Measurements from ENCODE around the gene PIGZ. TPM values are rescaled to one million over a fixed set of nuclear protein-coding genes. Genes with fewer than 3 reads are reported as not detected.
A peak's percentile ranks its signal among the peaks of the same experiment; 100 is the strongest.

PIGZ gene
- total and polyA plus RNA-seq, 2 experiments from 2014 or later = 3.9 to 7.6 TPM

GRCh38 chr3:196970547-196971093 lies 2.0 kb upstream of the PIGZ start:
- Histone ChIP-seq H3K79me2 (ENCODE audit: insufficient read depth) (no peaks in the 10 kb centered on the region), H3K9me3 (ENCODE audit: low read depth) (no peaks in the 10 kb centered on the region), H3K27me3 (replicated peaks; ENCODE audit: insufficient read depth) (no peaks in the 10 kb centered on the region), H3K36me3 (ENCODE audit: low read depth) (no peaks in the 10 kb centered on the region), H4K20me1 (ENCODE audit: insufficient read depth) (no peaks in the 10 kb centered on the region), H3K9me2 (ENCODE audit: insufficient read depth) (no peaks in the 10 kb centered on the region), H2AFZ (no peak overlapping the region), H3F3A (ENCODE audit: insufficient read depth) (no peaks in the 10 kb centered on the region), H3K4me1 (ENCODE audit: insufficient read depth) (no peaks in the 10 kb centered on the region), H3K4me3 (no peak overlapping the region), H3K4me2 (ENCODE audit: unreplicated experiment) (no peak overlapping the region), H3K9ac (no peak overlapping the region), H3K27ac (no peak overlapping the region)
- no peak for TF ChIP-seq EZH2 (IDR thresholded peaks at IDR 0.05; ENCODE audit: insufficient read depth, poor library complexity, severe bottlenecking)
- TF ChIP-seq EZH2phosphoT487 (IDR thresholded peaks at IDR 0.05; ENCODE audit: insufficient read depth, low read depth) = no peak
- in situ Hi-C loops (cut with MboI) = no loop called here
- 83 to 87% methylated on average over 15 of the region's 15 CpGs for WGBS, 2 experiments (ENCODE audit: low coverage in 1 of 2, low lambda C conversion rate in 2 of 2, missing lambda C conversion rate in 2 of 2)
- DNase-seq = no peak

DNA sequence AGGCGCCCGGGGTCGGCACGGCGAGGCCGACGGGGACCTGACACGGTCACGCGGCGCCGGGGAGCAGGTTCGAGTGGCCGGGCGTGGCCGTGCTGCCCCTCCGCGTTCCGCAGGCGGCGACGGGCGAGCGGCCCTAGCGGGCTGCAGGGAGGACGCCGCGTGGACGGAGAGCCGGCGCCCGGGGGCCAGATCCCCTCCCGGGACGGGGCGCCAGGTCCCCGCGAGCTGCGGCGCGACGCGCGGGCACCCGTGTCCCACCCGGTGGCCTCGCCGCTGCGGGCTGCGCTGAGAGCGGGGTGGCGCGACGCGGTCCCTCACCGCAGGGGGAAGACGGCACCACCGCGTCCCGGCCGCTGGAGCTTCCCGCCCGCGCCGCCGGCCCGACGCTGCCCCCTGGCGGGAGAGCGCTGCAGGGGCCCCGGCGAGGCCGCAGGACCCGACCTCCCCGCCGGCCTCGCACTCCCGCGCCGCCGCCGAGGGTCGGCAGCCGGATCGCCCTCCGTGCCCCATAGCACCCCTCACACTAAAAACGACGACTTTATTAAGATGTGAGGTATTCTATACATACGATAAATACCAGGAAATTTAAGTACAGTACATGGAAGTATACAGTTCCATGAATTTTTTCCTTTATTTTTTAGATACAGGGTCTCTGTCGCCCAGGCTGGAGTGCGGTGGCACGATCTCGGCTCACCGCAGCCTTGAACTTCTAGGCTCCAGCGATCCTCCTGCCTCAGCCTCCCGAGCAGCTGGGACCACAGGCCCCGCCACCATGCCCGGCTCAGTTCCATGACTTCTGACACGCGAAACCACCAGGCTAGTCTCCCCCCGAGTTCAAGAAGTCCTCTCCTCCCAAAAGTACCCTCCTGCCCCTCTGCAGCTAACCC lies 1.3 kb upstream of the PIGZ start:
- H3K27me3 ChIP-seq (replicated peaks; ENCODE audit: insufficient read depth) = no peaks in the 10 kb centered on the region
- in situ Hi-C loops (cut with MboI) = no loop called here
- no peaks in the 10 kb centered on the region for H3K79me2 ChIP-seq (ENCODE audit: insufficient read depth)
- peak overlapping the region; percentile 94 for H2AFZ ChIP-seq
- H4K20me1 ChIP-seq (ENCODE audit: insufficient read depth) = no peaks in the 10 kb centered on the region
- no peak for TF ChIP-seq EZH2phosphoT487 (IDR thresholded peaks at IDR 0.05; ENCODE audit: insufficient read depth, low read depth)
- TF ChIP-seq EZH2 (IDR thresholded peaks at IDR 0.05; ENCODE audit: insufficient read depth, poor library complexity, severe bottlenecking) = no peak
- peak overlapping the region; percentile 90 for H3K4me3 ChIP-seq
- no peaks in the 10 kb centered on the region for H3K9me2 ChIP-seq (ENCODE audit: insufficient read depth)
- H3K4me2 ChIP-seq (ENCODE audit: unreplicated experiment) = peak overlapping the region; percentile 82
- H3K9me3 ChIP-seq (ENCODE audit: low read depth) = no peaks in the 10 kb centered on the region
- peak overlapping the region; percentile 59 for H3K9ac ChIP-seq
- H3K4me1 ChIP-seq (ENCODE audit: insufficient read depth) = no peaks in the 10 kb centered on the region
- WGBS, 2 experiments (ENCODE audit: low coverage in 1 of 2, low lambda C conversion rate in 2 of 2, missing lambda C conversion rate in 2 of 2) = 12 to 20% methylated on average over 41 to 68 of the region's 100 CpGs
- no peaks in the 10 kb centered on the region for H3K36me3 ChIP-seq (ENCODE audit: low read depth)
- H3F3A ChIP-seq (ENCODE audit: insufficient read depth) = no peaks in the 10 kb centered on the region
- no peak overlapping the region for H3K27ac ChIP-seq
- DNase-seq = peak; percentile 79

DNA sequence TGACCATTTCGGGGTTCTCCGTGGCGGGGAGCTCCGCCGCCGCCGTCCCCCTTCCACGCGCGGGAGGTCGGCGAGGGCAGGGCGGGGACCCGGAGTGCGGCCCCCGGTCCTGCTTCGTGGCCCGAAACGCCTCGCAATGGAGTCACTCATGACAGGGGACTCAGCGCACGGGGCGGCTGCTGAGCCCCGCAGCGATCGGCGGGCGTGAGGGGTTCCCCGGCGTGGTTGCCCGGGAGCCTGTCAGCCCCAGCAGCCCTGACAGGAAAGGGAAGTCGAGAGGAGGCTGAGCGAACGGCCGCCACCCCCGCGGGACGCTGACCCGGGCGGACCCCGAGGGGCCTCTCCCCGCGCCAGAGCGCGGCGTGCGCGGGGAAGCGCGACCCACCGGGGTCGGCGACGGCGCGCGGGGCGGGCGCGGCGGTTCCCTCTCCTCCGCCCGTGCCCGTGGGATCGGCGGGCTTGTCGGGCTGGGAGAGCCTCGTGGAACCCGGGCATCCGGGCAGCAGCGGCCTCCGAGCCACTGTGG lies 564 bp upstream of the PIGZ start:
- Histone ChIP-seq H3K79me2 (ENCODE audit: insufficient read depth) (no peaks in the 10 kb centered on the region), H3K4me2 (ENCODE audit: unreplicated experiment) (peak overlapping the region; percentile 82), H3K36me3 (ENCODE audit: low read depth) (no peaks in the 10 kb centered on the region), H3F3A (ENCODE audit: insufficient read depth) (no peaks in the 10 kb centered on the region), H3K9me3 (ENCODE audit: low read depth) (no peaks in the 10 kb centered on the region), H4K20me1 (ENCODE audit: insufficient read depth) (no peaks in the 10 kb centered on the region), H3K4me3 (peak overlapping the region; percentile 90), H3K27ac (no peak overlapping the region), H3K9me2 (ENCODE audit: insufficient read depth) (no peaks in the 10 kb centered on the region), H3K27me3 (replicated peaks; ENCODE audit: insufficient read depth) (no peaks in the 10 kb centered on the region), H3K9ac (peak overlapping the region; percentile 59), H3K4me1 (ENCODE audit: insufficient read depth) (no peaks in the 10 kb centered on the region), H2AFZ (peak overlapping the region; percentile 94)
- WGBS, 2 experiments (ENCODE audit: low coverage in 1 of 2, low lambda C conversion rate in 2 of 2, missing lambda C conversion rate in 2 of 2) = 1% methylated on average over 52 to 70 of the region's 72 CpGs
- no peak for TF ChIP-seq EZH2 (IDR thresholded peaks at IDR 0.05; ENCODE audit: insufficient read depth, poor library complexity, severe bottlenecking)
- no peak for TF ChIP-seq EZH2phosphoT487 (IDR thresholded peaks at IDR 0.05; ENCODE audit: insufficient read depth, low read depth)
- DNase-seq = peak; percentile 59
- in situ Hi-C loops (cut with MboI) = no loop called here

- in situ Hi-C loops (cut with MboI) = no loop called here
- WGBS, 2 experiments (ENCODE audit: low coverage in 1 of 2, low lambda C conversion rate in 2 of 2, missing lambda C conversion rate in 2 of 2) = 82% methylated on average over 35 of the region's 35 CpGs
- no peaks in the 10 kb centered on the region for H3K79me2 ChIP-seq (ENCODE audit: insufficient read depth)
- peak overlapping the region; percentile 90 for H3K4me3 ChIP-seq
- H4K20me1 ChIP-seq (ENCODE audit: insufficient read depth) = no peaks in the 10 kb centered on the region
- peak overlapping the region; percentile 74 for H3K9ac ChIP-seq
- H3K4me1 ChIP-seq (ENCODE audit: insufficient read depth) = no peaks in the 10 kb centered on the region
- no peaks in the 10 kb centered on the region for H3K27me3 ChIP-seq (replicated peaks; ENCODE audit: insufficient read depth)
- H3K9me3 ChIP-seq (ENCODE audit: low read depth) = no peaks in the 10 kb centered on the region
- no peak overlapping the region for H3K27ac ChIP-seq
- no peak for DNase-seq
- H3F3A ChIP-seq (ENCODE audit: insufficient read depth) = no peaks in the 10 kb centered on the region
- peak overlapping the region; percentile 94 for H3K4me2 ChIP-seq (ENCODE audit: unreplicated experiment)
- no peaks in the 10 kb centered on the region for H3K36me3 ChIP-seq (ENCODE audit: low read depth)
- no peaks in the 10 kb centered on the region for H3K9me2 ChIP-seq (ENCODE audit: insufficient read depth)
- TF ChIP-seq EZH2phosphoT487 (IDR thresholded peaks at IDR 0.05; ENCODE audit: insufficient read depth, low read depth) (no peak), EZH2 (IDR thresholded peaks at IDR 0.05; ENCODE audit: insufficient read depth, poor library complexity, severe bottlenecking) (no peak)
- peak overlapping the region; percentile 96 for H2AFZ ChIP-seq
Measured at GRCh38 chr3:196967412-196968232, 1.0 kb downstream of the PIGZ start.

All from GM23248 (cell line).